Omental fat pad (tissue), 4 donors: ENCODE measurements around the gene MID1. TPM values are rescaled to one million over a fixed set of nuclear protein-coding genes. Genes with fewer than 3 reads are reported as not detected.

Experiments
- ATAC-seq: fragments of 150-250 bp; one replicate; pipeline ENCODE4 v1.9.1; 2016; ENCODE audit warnings: mild to moderate bottlenecking, moderate library complexity; ENCODE audit not compliant: low FRiP score
- DNase-seq: peaks from one replicate; pipeline ENCODE4 v3.0.0-alpha.2; 2019; ENCODE audit warnings: low spot score
- CTCF ChIP-seq, 3 donors: fragments of 450-650 bp; IDR thresholded peaks; one replicate each; pipeline ENCODE4 v1.5.1; 2016 to 2017; ENCODE audit warnings: antibody characterized with exemption in 3 of 3, mild to moderate bottlenecking in 3 of 3, moderate library complexity in 2 of 3
- total RNA-seq, 4 donors: library from RNA; depleted of rRNA; stranded (reverse); fragments of >200 nt; gene quantifications; one replicate each; pipeline ENCODE4 v1.1.0, GENCODE V29; 2016

Gene MID1
- total RNA-seq, 4 donors from 2014 or later: 8.3 to 14.5 (median 10.8) TPM

DNA sequence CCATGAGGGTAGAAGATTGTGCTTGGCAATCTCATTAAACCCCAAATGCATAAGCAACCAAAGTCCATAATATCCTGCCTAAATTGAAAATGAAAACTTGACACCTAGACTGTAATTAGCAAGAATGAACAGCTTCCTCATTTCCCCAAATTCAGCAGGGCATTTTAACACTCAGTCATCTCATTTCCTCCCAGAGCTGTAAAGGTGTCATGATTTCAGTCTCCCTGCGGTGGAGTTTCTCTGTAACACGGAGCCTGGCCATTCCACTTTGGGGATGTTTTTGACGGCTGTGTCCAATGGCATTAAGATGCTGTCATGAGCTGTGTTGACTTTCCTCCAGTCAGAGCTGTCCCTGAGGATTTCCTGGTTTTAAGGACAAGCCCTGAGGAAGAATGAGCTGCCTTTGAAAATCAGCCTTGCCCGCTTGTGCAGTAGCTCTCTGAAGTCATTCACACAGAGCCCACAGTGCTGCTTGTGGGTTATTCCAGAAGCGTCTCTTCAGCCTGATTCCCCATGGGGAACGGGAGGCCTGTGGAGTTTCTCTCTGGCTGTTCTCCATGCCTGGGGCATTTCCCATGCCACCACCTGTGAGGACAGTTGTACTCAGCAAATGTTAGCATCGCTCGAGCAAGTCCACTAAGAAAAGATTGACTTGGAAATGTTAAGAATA is 187.0 kb downstream of the MID1 start:
- no peak for ATAC-seq
- no peak for DNase-seq
- TF ChIP-seq CTCF (IDR thresholded peaks at IDR 0.05): no peak

GRCh38 chrX:10429908-10430307 is 190.5 kb downstream of the MID1 start:
- no peak for ATAC-seq
- no peak for TF ChIP-seq CTCF (IDR thresholded peaks at IDR 0.05)
- DNase-seq: no peak

DNA sequence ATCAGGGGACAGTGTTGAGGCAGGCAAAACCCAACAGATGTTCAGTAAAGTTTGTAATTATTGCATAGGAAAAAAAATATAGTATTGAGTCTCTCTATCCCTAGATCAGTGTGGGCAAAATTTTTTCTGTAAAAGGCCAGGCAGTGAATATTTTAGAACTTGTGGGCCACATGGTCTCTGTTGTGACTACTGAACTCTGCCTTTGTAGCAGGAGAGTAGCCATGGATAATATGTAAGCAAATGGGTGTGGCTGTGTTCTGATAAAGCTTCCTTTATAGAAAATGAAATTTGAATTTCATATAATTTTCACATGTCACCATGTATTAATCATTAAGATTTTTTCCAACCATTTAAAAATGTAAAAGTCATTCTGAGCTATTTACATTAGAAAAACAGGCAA is 193.1 kb downstream of the MID1 start:
- ATAC-seq: no peak
- DNase-seq: no peak
- TF ChIP-seq CTCF (IDR thresholded peaks at IDR 0.05): no peak

DNA sequence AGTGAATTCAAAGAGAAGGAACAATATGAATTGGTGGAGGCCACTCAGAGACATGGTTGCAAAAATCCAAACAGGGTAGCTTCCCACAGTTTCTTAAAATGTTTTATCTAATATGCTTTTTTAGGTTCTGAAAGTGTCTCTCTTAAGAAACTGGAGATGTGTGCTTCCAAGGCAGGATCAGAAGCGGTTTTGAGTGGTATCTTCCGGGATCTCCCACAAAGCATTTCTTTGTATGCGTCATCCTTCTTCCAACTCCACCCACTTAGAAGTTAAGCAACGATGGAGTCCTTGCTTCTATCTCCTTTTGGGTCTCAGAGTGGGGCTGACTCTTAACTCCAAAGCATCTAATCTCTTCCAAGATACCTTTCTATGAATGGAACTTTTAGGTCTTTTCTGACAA is 196.7 kb downstream of the MID1 start:
- ATAC-seq (no peak), DNase-seq (no peak)
- no peak for TF ChIP-seq CTCF (IDR thresholded peaks at IDR 0.05)

GRCh38 chrX:10420134-10420533 is 200.3 kb downstream of the MID1 start:
- no peak for TF ChIP-seq CTCF (IDR thresholded peaks at IDR 0.05)
- ATAC-seq: no peak
- DNase-seq: no peak

DNA sequence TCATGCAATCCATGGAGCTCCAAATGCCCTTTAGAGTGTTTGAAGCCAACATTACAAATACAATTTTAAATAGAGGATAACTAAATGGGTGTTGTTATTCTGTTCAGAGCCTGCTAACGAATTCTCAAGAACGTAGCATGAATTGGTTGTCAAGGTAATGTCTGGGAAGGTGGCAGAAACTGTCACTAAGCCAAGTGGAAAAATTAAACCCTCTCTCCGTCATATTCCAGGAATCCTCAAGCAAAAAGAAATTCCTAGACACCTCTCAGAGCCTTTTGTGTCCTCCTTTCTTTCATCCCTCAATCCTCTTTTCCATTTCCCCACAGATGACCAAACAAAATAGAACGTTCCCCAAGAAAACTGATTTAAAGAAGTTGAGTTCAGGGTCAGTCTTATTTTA is 204.0 kb downstream of the MID1 start:
- TF ChIP-seq CTCF (IDR thresholded peaks at IDR 0.05): no peak
- DNase-seq (no peak), ATAC-seq (no peak)

DNA sequence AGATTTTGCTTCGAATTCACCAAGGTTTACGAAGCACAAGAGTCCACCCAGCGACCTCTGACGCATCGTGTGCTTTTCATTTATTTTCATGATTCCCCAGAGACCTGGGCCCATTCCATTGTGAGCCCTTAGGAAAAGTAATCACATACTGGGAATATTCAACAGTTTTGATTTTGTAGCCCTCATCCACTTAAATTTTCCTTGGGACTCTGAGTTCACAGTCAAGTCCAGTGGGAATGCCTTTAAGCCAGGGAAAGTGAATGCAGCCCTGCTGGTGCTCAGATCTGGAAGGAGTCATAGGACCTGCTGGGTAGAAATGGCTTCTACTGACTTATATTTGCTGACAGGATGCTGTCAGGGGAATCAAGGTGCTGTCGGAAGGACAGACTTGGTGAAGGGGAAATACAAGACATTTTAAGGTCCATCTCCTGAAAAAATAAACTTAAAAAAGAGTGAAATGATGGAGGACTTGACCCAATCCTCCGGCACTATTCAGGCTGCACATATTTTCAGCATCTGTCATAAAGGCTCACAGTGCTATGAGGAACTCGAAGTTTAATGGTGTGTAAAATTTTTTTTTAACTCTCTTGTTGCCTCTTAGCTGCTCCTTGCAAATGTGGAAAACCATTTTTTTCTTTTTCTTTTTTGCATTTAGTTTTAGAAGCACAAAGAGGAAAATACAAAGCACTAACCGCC is 204.9 kb downstream of the MID1 start:
- ATAC-seq (no peak), DNase-seq (no peak)
- TF ChIP-seq CTCF (IDR thresholded peaks at IDR 0.05): no peak
